Activated T-cell treated with anti-CD3 and anti-CD28 coated beads for 24 hours (primary cell): ENCODE results near the gene P4HA1.
"Not testable (repeated sequence)": the region's sequence is repeated elsewhere in the genome, so short reads cannot be mapped to it uniquely, and the experiment has no call there.

ENCODE experiments used
- DNase-seq: peaks from one replicate; pipeline ENCODE4 v3.0.0-alpha.2; 2020; ENCODE audit warnings: low read depth

P4HA1 gene

GRCh38 chr10:73096449-73097304 is at the start of gene P4HA1:
P4HA1 (minus strand) TSS chr10:73096866; CDS start chr10:73074883, 21,983 bp downstream.
- peak; percentile 98 for DNase-seq

- DNase-seq, result no peak
Measured at GRCh38 chr10:73141603-73142002, 44.9 kb upstream of the P4HA1 start.

- no peak for DNase-seq
Measured at GRCh38 chr10:73139251-73139650, 42.6 kb upstream of the P4HA1 start.

GRCh38 chr10:73136627-73137026 is 40.0 kb upstream of the P4HA1 start:
- DNase-seq, result no peak

- no peak for DNase-seq
Measured at GRCh38 chr10:73134727-73135126, 38.1 kb upstream of the P4HA1 start.

- no peak for DNase-seq
Measured at GRCh38 chr10:73131913-73132686, 35.4 kb upstream of the P4HA1 start.

GRCh38 chr10:73131301-73131700 is 34.6 kb upstream of the P4HA1 start:
- no peak for DNase-seq

GRCh38 chr10:73126343-73126742 is 29.7 kb upstream of the P4HA1 start:
- no peak for DNase-seq

GRCh38 chr10:73119952-73120351 is 23.3 kb upstream of the P4HA1 start:
- no peak for DNase-seq

- no peak for DNase-seq
Measured at GRCh38 chr10:73119457-73119856, 22.8 kb upstream of the P4HA1 start.

GRCh38 chr10:73117976-73118743 is 21.5 kb upstream of the P4HA1 start:
- DNase-seq, result no peak

- DNase-seq, result no peak
Measured at GRCh38 chr10:73116017-73116416, 19.4 kb upstream of the P4HA1 start.

- DNase-seq, result no peak
Measured at GRCh38 chr10:73113551-73113950, 16.9 kb upstream of the P4HA1 start.

GRCh38 chr10:73112032-73112431 is 15.4 kb upstream of the P4HA1 start:
- DNase-seq, result not testable (repeated sequence)

GRCh38 chr10:73110345-73110849 is 13.7 kb upstream of the P4HA1 start, which contains the start of gene NUDT13:
NUDT13 (plus strand) TSS chr10:73110455; CDS start chr10:73114366, 3,911 bp downstream.
- DNase-seq, result peak; percentile 28

- DNase-seq, result not testable (repeated sequence)
Measured at GRCh38 chr10:73109248-73109652, 12.6 kb upstream of the P4HA1 start.

- DNase-seq, result no peak
Measured at GRCh38 chr10:73106301-73106700, 9.6 kb upstream of the P4HA1 start.

- DNase-seq, result no peak
Measured at GRCh38 chr10:73099141-73099540, 2.5 kb upstream of the P4HA1 start.

- no peak for DNase-seq
Measured at GRCh38 chr10:73097305-73097670, 622 bp upstream of the P4HA1 start.

- peak; percentile 61 for DNase-seq
Measured at GRCh38 chr10:73096041-73096448, 621 bp downstream of the P4HA1 start.

- peak; percentile 27 for DNase-seq
Measured at GRCh38 chr10:73095481-73096021, 1.1 kb downstream of the P4HA1 start.

GRCh38 chr10:73094986-73095480 is 1.6 kb downstream of the P4HA1 start:
- no peak for DNase-seq
